NCI-H1436 treated with DMSO at 0.1 percent for 48 hours (cell line): Measurements from ENCODE around the gene DEPDC1B.
"Not testable (repeated sequence)": the region's sequence is repeated elsewhere in the genome, so short reads cannot be mapped to it uniquely, and the experiment has no call there.

ENCODE experiments used
- DNase-seq: peaks from one replicate; lab custom pipeline; 2025; lab: John Stamatoyannopoulos, UW

Gene DEPDC1B

DNA sequence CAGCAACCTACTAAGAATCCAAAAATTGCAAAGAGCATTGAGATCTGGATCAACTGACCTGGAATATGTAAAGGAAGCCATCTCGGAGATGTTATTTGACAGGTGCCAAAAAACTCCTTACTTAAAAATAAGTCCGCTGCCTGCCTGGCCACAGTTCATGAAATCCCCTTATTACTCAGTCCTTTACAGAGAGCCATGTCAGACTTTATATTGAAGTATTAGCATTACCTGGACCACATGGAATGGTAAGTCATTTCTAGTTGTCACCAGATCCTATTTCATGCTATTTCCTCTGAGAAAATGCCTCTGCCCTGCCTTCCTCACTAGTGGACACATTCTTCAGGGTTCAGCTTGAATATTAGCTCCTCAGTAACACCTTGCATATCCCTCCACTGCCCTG is 115.7 kb downstream of the DEPDC1B start:
- DNase-seq = no peak

DNA sequence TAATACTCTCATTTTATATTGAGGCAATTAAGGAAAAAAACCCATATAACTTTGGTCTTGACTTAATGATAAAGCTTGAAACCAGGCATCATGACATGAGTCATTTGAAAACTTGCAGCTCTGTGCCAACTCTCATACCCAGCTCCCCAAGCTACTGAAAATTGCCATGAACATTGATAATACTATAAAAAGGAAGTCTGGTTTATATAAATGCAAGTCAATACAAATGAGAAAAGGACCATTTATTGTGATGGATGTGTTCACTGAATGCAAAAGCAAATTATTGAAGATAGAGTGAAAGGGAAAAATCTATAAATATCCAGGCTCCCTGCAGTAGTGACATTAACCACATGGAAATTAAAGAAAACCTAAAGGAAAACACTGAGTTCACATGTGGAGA is 116.3 kb downstream of the DEPDC1B start:
- DNase-seq = no peak

DNA sequence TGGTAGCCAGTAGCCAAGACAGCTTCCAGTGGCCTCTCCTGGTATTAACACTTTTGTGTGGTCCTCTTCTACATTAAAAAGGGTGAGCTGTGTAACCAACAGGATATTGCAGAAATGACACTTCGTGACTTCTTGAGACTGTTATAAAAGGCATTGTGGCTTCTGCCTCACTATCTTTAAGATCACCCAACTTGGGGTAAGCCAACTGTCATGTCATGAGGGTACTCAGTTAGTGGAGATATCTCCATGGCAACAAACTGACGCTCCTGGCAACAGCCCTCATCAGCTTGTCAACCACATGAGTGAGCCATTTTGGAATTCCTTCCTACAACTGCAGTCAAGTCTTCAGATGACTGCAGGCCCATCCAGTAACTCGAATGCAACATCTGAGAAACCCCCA is 121.7 kb downstream of the DEPDC1B start:
- no peak for DNase-seq

GRCh38 chr5:60577116-60577515 is 122.8 kb downstream of the DEPDC1B start:
- no peak for DNase-seq

DNA sequence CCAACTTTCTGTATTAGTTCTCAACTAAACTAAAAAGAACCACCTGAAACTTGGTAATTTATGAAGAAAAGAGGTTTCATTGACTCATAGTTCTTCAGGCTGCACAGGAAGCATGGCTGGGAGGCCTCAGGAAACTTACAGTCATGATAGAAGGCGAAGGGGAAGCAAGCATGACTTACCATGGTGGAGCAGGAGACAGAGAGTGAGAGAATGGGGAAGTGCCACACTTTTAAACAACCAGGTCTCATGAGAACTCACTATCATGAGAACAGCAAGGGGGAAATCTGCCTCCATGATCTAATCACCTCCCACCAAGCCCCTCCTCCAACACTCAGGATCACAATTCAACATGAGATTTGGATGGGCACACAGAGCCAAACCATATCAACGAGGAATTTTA is 123.5 kb downstream of the DEPDC1B start:
- DNase-seq = no peak

- no peak for DNase-seq
Observed at GRCh38 chr5:60568646-60569045, 131.3 kb downstream of the DEPDC1B start.

- no peak for DNase-seq
Observed at GRCh38 chr5:60563696-60564324, 136.2 kb downstream of the DEPDC1B start.

DNA sequence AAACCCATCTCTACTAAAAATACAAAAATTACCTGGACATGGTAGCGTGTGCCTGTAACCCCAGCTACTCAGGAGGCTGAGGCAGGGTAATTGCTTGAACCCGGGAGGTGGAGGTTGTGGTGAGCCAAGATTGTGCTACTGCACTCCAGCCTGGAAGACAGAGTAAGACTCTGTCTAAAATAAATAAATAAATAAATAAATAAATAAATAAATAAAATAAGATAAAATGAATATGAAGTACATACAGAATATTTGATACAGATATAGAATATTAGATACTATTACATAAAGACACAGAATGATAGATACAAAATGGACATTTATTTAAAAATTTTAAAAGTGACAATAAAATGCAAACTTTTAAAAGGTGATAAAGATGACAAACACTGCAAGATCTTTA is 146.7 kb downstream of the DEPDC1B start:
- DNase-seq = not testable (repeated sequence)

DNA sequence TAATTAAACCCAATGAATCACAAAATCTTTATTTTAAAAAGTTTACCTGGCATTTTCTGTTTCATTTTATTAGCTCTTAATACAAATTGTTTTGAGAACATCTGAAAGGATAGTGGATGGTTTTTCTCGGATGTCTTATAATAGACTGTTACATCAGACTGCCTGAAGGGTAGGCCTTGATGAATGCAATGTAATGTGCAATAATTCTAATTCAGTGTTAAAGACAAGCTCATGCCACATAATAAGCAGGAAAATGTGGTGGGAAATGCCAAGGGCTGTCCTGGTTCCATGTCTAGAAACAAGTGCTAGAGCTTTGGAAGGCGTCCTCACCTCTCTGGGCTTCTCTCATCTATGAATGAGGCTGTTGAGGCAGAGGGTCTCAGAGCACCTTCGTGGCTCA is 148.1 kb downstream of the DEPDC1B start:
- DNase-seq = no peak

GRCh38 chr5:60551250-60551649 is 148.7 kb downstream of the DEPDC1B start:
- no peak for DNase-seq

GRCh38 chr5:60550311-60550710 is 149.7 kb downstream of the DEPDC1B start:
- DNase-seq = no peak

GRCh38 chr5:60549841-60550240 is 150.1 kb downstream of the DEPDC1B start:
- DNase-seq = no peak
